ENCODE measurements around the gene YTHDF1. TPM values are rescaled to one million over a fixed set of nuclear protein-coding genes. Genes with fewer than 3 reads are reported as not detected.

Gene YTHDF1
- total and polyA plus RNA-seq, 2 of the 8 experiments (the other 6 are each of a cell fraction or from before 2014, with no cell fraction given): 32.8 to 66.0 TPM

- no peak for TF ChIP-seq USF2 (IDR thresholded peaks at IDR 0.05; ENCODE audit: low read length)
These were observed 34.7 kb downstream of the YTHDF1 start (continued) for GRCh38 chr20:63181226-63181625.

Measured in H1 (cell line).